ENCODE data around the gene ICAM2.

ICAM2 gene

DNA sequence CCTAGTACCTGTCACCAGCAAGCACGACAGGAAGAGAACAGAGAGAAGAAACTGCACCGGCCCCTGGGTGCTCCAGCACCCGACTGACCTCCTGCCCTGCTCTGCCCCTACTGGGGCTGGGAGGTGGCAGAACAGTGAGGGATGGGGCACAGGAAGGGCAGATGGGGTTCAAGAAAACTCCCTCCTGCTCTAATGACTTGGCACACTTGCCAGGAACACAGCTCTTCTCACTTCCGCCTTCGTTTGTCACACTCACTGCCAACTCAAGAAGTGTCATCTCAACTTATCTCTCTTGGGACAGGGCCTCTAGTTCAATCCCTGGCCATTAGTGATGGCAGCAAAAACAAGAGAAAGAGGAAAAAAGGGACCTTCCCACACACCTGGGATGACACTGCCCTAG lies 42.7 kb upstream of the ICAM2 start:
- H3K4me2 ChIP-seq (ENCODE audit: low read length, poor library complexity, severe bottlenecking) = no peak overlapping the region
- 96% methylated on average over 2 of the region's 5 CpGs for WGBS

DNA sequence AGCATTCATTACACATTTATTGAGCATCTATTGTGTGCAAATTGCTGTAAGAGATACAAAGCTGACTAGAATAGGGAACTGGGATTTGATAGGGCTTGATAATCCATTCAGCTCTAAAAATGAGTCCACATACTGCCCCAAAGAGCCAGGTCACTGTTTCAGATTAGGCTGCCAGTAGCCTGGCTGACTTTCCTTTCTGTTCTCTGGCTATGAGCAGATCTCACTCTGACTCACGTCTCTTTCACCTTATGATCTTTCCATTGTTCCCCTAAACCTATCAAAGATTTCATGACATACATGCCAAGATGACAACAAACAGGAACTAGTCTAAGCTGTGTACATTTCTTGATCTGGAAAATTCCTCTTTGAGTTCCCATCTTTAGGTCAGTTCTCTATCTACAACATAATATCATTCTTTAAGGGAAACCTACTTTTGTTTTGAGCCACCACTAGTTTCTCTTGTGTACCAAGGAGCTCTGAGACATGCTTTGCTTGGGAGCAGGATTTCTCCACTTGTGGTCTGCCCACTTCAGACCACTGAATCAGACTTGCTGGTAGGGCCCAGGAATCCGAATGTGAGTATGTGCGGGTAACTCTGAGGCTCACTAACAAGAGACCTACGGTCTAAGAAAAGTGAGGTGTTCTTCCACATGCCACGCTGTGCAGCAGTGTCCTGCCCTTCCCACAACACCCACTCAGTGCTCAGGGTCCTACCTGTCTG lies 40.9 kb upstream of the ICAM2 start:
- Histone ChIP-seq H3K36me3 (ENCODE audit: control insufficient read depth in 1 of 2, insufficient read depth in 2 of 2, low read depth in 1 of 2, low read length in 2 of 2) (peaks cover 35 to 89% of the 10 kb centered on the region in 2 experiments), H3K27me3 (ENCODE audit: control insufficient read depth in 1 of 2, insufficient read depth in 1 of 2, low read length in 2 of 2) (no peaks in the 10 kb centered on the region), H3K9me3 (ENCODE audit: control insufficient read depth, low read length) (no peaks in the 10 kb centered on the region), H2BK120ac (ENCODE audit: low read depth, low read length) (no peak overlapping the region), H3K14ac (ENCODE audit: low read length in 2 of 2) (no peak overlapping the region), H3K4me1 (ENCODE audit: control insufficient read depth, insufficient read depth, low read depth, low read length) (no peaks in the 10 kb centered on the region), H2BK15ac (ENCODE audit: low read depth, poor library complexity, severe bottlenecking) (no peak overlapping the region), H3K27ac (ENCODE audit: low read length, poor library complexity, severe bottlenecking) (no peak overlapping the region), H4K91ac (ENCODE audit: low read length) (no peak overlapping the region), H3K4me2 (ENCODE audit: low read length, poor library complexity, severe bottlenecking) (no peak overlapping the region), H3K9ac (ENCODE audit: low read length) (no peak overlapping the region), H3K79me1 (replicated peaks; ENCODE audit: low read length, poor library complexity, severe bottlenecking) (no peaks in the 10 kb centered on the region), H3K23ac (ENCODE audit: low read length in 2 of 2) (no peak overlapping the region), H2AK5ac (ENCODE audit: low read length, severe bottlenecking) (no peak overlapping the region), H2BK5ac (ENCODE audit: low read depth, low read length, poor library complexity, severe bottlenecking) (no peak overlapping the region), H3K4ac (ENCODE audit: low read depth in 1 of 2, low read length in 2 of 2) (no peak overlapping the region), H4K8ac (ENCODE audit: low read length) (no peak overlapping the region), H2AFZ (ENCODE audit: low read depth, low read length) (no peak overlapping the region), H3K4me3 (ENCODE audit: insufficient read depth in 1 of 2, low read depth in 1 of 2, low read length in 2 of 2) (no peak overlapping the region), H2BK12ac (ENCODE audit: low read length in 2 of 2) (no peak overlapping the region), H3K18ac (ENCODE audit: low read depth in 1 of 2, low read length in 2 of 2) (no peak overlapping the region)
- 94% methylated on average over 5 of the region's 5 CpGs for WGBS
- no peak for DNase-seq

More for the DNA sequence above, 42.7 kb upstream of the ICAM2 start:
- Histone ChIP-seq H3K9ac (ENCODE audit: low read length) (no peak overlapping the region), H3K14ac (ENCODE audit: low read length in 2 of 2) (no peak overlapping the region), H3K9me3 (ENCODE audit: control insufficient read depth, low read length) (no peaks in the 10 kb centered on the region), H3K36me3 (ENCODE audit: control insufficient read depth in 1 of 2, insufficient read depth in 2 of 2, low read depth in 1 of 2, low read length in 2 of 2) (peaks cover 31 to 92% of the 10 kb centered on the region in 2 experiments), H4K91ac (ENCODE audit: low read length) (no peak overlapping the region), H2BK120ac (ENCODE audit: low read depth, low read length) (no peak overlapping the region), H3K79me1 (replicated peaks; ENCODE audit: low read length, poor library complexity, severe bottlenecking) (no peaks in the 10 kb centered on the region), H3K4ac (ENCODE audit: low read depth in 1 of 2, low read length in 2 of 2) (no peak overlapping the region), H2AK5ac (ENCODE audit: low read length, severe bottlenecking) (no peak overlapping the region), H3K23ac (ENCODE audit: low read length in 2 of 2) (no peak overlapping the region), H2AFZ (ENCODE audit: low read depth, low read length) (no peak overlapping the region), H3K27ac (ENCODE audit: low read length, poor library complexity, severe bottlenecking) (no peak overlapping the region), H2BK5ac (ENCODE audit: low read depth, low read length, poor library complexity, severe bottlenecking) (no peak overlapping the region), H3K4me1 (ENCODE audit: control insufficient read depth, insufficient read depth, low read depth, low read length) (no peaks in the 10 kb centered on the region), H2BK15ac (ENCODE audit: low read depth, poor library complexity, severe bottlenecking) (no peak overlapping the region), H2BK12ac (ENCODE audit: low read length in 2 of 2) (no peak overlapping the region), H3K27me3 (ENCODE audit: control insufficient read depth in 1 of 2, insufficient read depth in 1 of 2, low read length in 2 of 2) (no peaks in the 10 kb centered on the region), H4K8ac (ENCODE audit: low read length) (no peak overlapping the region), H3K4me3 (ENCODE audit: insufficient read depth in 1 of 2, low read depth in 1 of 2, low read length in 2 of 2) (no peak overlapping the region), H3K18ac (ENCODE audit: low read depth in 1 of 2, low read length in 2 of 2) (no peak overlapping the region)
- no peak for DNase-seq

DNA sequence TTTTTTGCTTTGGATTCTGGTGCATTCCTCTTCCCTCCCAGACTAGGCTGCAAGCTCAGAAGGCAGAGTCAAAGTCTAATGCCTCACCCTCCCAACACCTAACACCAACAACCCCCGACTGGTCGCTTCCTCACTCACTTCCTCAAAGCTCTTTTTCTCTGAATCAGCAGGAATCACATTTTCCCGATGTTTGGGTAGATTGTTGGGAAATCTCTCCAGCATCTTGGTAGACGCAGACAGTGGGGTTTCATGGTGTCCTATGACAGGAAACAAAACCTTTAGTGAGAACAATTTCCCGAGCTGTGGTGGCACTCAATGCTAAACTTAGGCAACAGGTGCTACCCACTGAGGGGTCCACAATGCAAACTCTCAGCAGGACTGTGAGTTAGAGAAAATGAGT lies 39.9 kb upstream of the ICAM2 start:
- no peak overlapping the region for H2BK5ac ChIP-seq (ENCODE audit: low read depth, low read length, poor library complexity, severe bottlenecking)
- H3K79me1 ChIP-seq (replicated peaks; ENCODE audit: low read length, poor library complexity, severe bottlenecking) = no peaks in the 10 kb centered on the region
- H3K4me1 ChIP-seq (ENCODE audit: control insufficient read depth, insufficient read depth, low read depth, low read length) = no peaks in the 10 kb centered on the region
- no peaks in the 10 kb centered on the region for H3K27me3 ChIP-seq (ENCODE audit: control insufficient read depth in 1 of 2, insufficient read depth in 1 of 2, low read length in 2 of 2)
- no peak overlapping the region for H3K14ac ChIP-seq (ENCODE audit: low read length in 2 of 2)
- no peak overlapping the region for H2BK15ac ChIP-seq (ENCODE audit: low read depth, poor library complexity, severe bottlenecking)
- no peak overlapping the region for H3K4me2 ChIP-seq (ENCODE audit: low read length, poor library complexity, severe bottlenecking)
- no peak overlapping the region for H3K9ac ChIP-seq (ENCODE audit: low read length)
- no peak overlapping the region for H3K4ac ChIP-seq (ENCODE audit: low read depth in 1 of 2, low read length in 2 of 2)
- 94% methylated on average over 3 of the region's 5 CpGs for WGBS
- H2AK5ac ChIP-seq (ENCODE audit: low read length, severe bottlenecking) = no peak overlapping the region
- peaks cover 43 to 89% of the 10 kb centered on the region in 2 experiments for H3K36me3 ChIP-seq (ENCODE audit: control insufficient read depth in 1 of 2, insufficient read depth in 2 of 2, low read depth in 1 of 2, low read length in 2 of 2)
- no peak overlapping the region for H4K8ac ChIP-seq (ENCODE audit: low read length)
- no peak overlapping the region for H3K27ac ChIP-seq (ENCODE audit: low read length, poor library complexity, severe bottlenecking)
- H3K23ac ChIP-seq (ENCODE audit: low read length in 2 of 2) = no peak overlapping the region
- DNase-seq = no peak
- no peak overlapping the region for H2BK120ac ChIP-seq (ENCODE audit: low read depth, low read length)
- H3K4me3 ChIP-seq (ENCODE audit: insufficient read depth in 1 of 2, low read depth in 1 of 2, low read length in 2 of 2) = no peak overlapping the region
- no peak overlapping the region for H2AFZ ChIP-seq (ENCODE audit: low read depth, low read length)
- no peaks in the 10 kb centered on the region for H3K9me3 ChIP-seq (ENCODE audit: control insufficient read depth, low read length)
- H4K91ac ChIP-seq (ENCODE audit: low read length) = no peak overlapping the region
- no peak overlapping the region for H3K18ac ChIP-seq (ENCODE audit: low read depth in 1 of 2, low read length in 2 of 2)
- no peak overlapping the region for H2BK12ac ChIP-seq (ENCODE audit: low read length in 2 of 2)

DNA sequence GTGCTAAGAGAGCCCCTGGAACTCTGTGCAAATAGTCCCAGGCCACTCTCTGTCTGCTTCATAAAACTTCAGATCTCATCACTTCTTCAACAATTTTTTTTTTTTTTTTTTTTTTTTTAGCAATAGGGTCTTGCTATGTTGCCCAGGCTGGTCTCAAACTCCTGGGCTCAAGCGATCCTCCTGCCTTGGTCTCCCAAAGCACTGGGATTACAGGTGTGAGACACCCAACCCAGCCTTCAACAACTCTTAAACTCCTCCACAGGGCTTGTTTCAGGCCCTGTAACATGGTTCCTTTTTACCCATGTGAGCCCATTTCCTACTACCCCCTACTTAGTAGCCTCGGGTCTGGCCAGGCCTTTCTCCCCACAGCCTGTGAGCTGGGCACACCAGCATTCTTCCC lies 39.3 kb upstream of the ICAM2 start:
- Histone ChIP-seq H3K9ac (ENCODE audit: low read length) (no peak overlapping the region), H2AFZ (ENCODE audit: low read depth, low read length) (no peak overlapping the region), H3K23ac (ENCODE audit: low read length in 2 of 2) (no peak overlapping the region), H2AK5ac (ENCODE audit: low read length, severe bottlenecking) (no peak overlapping the region), H3K4me1 (ENCODE audit: control insufficient read depth, insufficient read depth, low read depth, low read length) (no peaks in the 10 kb centered on the region), H3K4ac (ENCODE audit: low read depth in 1 of 2, low read length in 2 of 2) (no peak overlapping the region), H2BK15ac (ENCODE audit: low read depth, poor library complexity, severe bottlenecking) (no peak overlapping the region), H3K79me1 (replicated peaks; ENCODE audit: low read length, poor library complexity, severe bottlenecking) (no peaks in the 10 kb centered on the region), H3K36me3 (ENCODE audit: control insufficient read depth in 1 of 2, insufficient read depth in 2 of 2, low read depth in 1 of 2, low read length in 2 of 2) (peaks cover 47 to 89% of the 10 kb centered on the region in 2 experiments), H3K4me2 (ENCODE audit: low read length, poor library complexity, severe bottlenecking) (no peak overlapping the region), H3K9me3 (ENCODE audit: control insufficient read depth, low read length) (no peaks in the 10 kb centered on the region), H3K14ac (ENCODE audit: low read length in 2 of 2) (no peak overlapping the region), H3K18ac (ENCODE audit: low read depth in 1 of 2, low read length in 2 of 2) (no peak overlapping the region), H4K8ac (ENCODE audit: low read length) (no peak overlapping the region), H2BK120ac (ENCODE audit: low read depth, low read length) (no peak overlapping the region), H3K4me3 (ENCODE audit: insufficient read depth in 1 of 2, low read depth in 1 of 2, low read length in 2 of 2) (no peak overlapping the region), H3K27ac (ENCODE audit: low read length, poor library complexity, severe bottlenecking) (no peak overlapping the region), H2BK5ac (ENCODE audit: low read depth, low read length, poor library complexity, severe bottlenecking) (no peak overlapping the region), H4K91ac (ENCODE audit: low read length) (no peak overlapping the region), H3K27me3 (ENCODE audit: control insufficient read depth in 1 of 2, insufficient read depth in 1 of 2, low read length in 2 of 2) (no peaks in the 10 kb centered on the region), H2BK12ac (ENCODE audit: low read length in 2 of 2) (no peak overlapping the region)
- no peak for DNase-seq
- WGBS = 97% methylated on average over 2 of the region's 2 CpGs

Data from mesenchymal stem cell (in vitro differentiated cells and primary cell).